GM19351 (cell line): Measurements from ENCODE around the gene KLF13.

Source experiments
- ATAC-seq: cut with Tn5 transposase; IDR thresholded peaks from one replicate; pipeline ENCODE4 v1.9.1; 2021; ENCODE audit warnings: mild to moderate bottlenecking, moderate library complexity; ENCODE audit not compliant: unreplicated experiment

The KLF13 gene

GRCh38 chr15:31397851-31398661 is 71.4 kb downstream of the KLF13 start:
- ATAC-seq = no peak

- no peak for ATAC-seq
Observed at GRCh38 chr15:31398677-31399301, 72.2 kb downstream of the KLF13 start.

DNA sequence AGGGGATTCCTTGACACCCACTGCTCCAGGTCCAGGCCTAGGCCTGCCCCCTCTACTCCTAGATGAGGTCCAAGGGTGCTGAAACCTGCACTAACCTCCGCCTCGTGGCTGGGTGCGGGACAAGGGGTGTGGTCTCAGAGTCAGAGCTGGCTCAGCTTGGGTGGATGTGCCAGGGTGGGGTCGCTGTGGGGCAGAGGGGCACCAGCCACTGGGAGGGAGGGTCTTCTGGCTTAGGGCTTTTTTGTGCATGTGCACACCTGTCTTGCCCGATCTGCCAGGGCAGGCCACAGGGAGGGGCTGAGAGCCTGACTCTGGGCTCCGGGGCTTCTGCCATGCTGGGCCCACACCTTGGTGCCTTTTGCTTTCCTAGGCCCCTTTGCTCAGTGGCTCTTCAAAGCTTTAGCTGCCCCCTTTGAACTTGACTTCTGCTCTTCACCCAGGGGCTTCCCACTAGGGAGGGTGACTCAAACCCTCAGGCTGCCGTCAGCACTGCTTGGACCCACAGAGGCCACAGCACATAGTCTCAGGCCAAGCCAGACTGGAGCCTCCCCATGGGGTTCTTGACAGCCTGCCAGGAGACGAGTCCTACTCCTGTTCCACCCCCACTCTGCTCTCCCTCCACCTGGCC is 73.0 kb downstream of the KLF13 start:
- ATAC-seq = no peak

- no peak for ATAC-seq
Observed at GRCh38 chr15:31400222-31400927, 73.7 kb downstream of the KLF13 start.

DNA sequence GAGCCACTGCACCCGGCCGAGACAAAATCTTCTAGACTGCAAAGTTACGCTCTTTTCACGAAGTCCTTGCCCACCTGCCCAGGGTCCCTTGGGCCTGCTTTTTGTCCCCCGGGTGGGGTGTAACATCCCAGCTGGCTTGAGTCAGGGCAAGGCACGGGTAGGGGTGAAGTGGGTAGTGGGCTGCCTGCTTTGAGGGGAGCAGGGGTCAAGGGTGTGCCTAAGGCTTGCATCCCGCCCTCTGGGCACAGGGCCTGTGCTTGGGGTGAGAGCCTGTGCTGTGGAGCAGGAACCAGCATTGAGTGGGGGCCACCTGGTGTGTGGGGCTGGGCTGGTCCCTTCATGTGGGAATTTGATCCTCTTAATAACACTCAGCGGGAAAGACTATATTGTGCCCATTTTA is 74.6 kb downstream of the KLF13 start:
- ATAC-seq = no peak

GRCh38 chr15:31402003-31402402 is 75.4 kb downstream of the KLF13 start:
- no peak for ATAC-seq

- ATAC-seq = no peak
Observed at GRCh38 chr15:31402511-31403056, 75.9 kb downstream of the KLF13 start.

GRCh38 chr15:31403096-31403495 is 76.5 kb downstream of the KLF13 start:
- no peak for ATAC-seq

GRCh38 chr15:31403606-31404005 is 77.0 kb downstream of the KLF13 start:
- no peak for ATAC-seq

- ATAC-seq = no peak
Observed at GRCh38 chr15:31404345-31404744, 77.7 kb downstream of the KLF13 start.

DNA sequence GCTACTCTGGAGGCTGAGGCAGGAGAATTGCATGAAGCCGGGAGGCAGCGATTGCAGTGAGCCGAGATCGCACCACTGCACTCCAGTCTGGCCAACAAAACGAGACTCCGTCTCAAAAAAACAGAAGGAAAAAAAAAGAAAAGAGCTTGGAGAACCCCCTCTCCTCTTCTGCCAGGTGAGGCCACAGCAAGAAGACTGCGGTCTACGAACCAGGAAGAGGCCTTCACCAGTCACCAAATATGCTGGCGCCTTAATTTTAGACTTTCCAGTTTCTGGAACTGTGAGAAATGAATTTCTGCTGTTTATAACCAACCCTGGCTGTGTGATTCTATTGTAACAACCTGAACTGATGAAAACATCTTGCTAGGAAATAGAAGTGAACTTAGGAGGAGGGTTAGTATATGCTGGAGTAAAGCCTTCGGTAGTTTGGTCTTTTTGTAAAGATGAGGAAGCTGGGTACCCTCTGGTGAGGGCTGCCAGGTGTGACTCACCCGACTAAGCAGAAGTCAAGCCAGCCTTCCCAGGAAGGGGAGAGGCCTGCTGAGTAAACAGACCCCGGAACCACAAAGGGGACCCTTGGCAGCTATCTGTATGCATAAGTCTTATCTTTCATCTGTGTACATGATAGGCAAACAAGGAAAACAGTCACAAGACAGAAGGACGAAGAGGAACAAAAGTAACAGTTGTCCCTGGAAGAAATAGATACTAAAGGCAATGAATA is 78.7 kb downstream of the KLF13 start:
- no peak for ATAC-seq

- no peak for ATAC-seq
Observed at GRCh38 chr15:31407376-31407775, 80.7 kb downstream of the KLF13 start.

GRCh38 chr15:31407851-31408250 is 81.2 kb downstream of the KLF13 start:
- ATAC-seq = no peak

GRCh38 chr15:31408724-31409123 is 82.1 kb downstream of the KLF13 start:
- ATAC-seq = no peak

GRCh38 chr15:31409171-31409570 is 82.5 kb downstream of the KLF13 start:
- no peak for ATAC-seq

GRCh38 chr15:31412824-31413223 is 86.2 kb downstream of the KLF13 start:
- ATAC-seq = no peak

- ATAC-seq = no peak
Observed at GRCh38 chr15:31415201-31415600, 88.6 kb downstream of the KLF13 start.

DNA sequence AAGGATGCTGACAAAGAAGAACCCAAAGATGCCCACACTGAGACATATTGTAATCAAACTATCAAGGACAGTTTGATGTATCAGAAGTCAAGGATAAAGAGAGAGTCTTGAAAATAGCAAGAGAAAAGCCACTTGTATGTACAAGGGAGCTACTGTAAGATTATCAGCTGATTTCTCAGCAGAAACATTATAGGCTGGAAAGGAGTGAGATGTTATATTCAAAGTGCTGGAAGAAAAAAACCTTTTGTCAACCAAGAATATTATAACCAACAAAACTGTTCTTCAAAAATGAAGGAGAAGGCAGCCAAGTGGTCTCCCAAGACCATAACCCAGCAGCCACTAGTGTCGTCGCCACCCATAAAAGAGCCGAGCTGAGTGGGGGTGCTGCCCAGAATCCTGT is 93.2 kb downstream of the KLF13 start:
- no peak for ATAC-seq

GRCh38 chr15:31427411-31427810 is 100.8 kb downstream of the KLF13 start:
- no peak for ATAC-seq
